ENCODE results near the gene SRC. TPM values are rescaled to one million over a fixed set of nuclear protein-coding genes. Genes with fewer than 3 reads are reported as not detected.

Gene SRC
- total and polyA plus RNA-seq, 2 of the 8 experiments (the other 6 are each of a cell fraction or from before 2014, with no cell fraction given) = 27.6 to 28.8 TPM

GRCh38 chr20:37407019-37407566 lies 61.2 kb downstream of the SRC start (continued):
- TF ChIP-seq RAD21 (IDR thresholded peaks at IDR 0.05 in 1 of 2, conservative IDR thresholded peaks at IDR 0.05 in 1 of 2; ENCODE audit: low read depth in 2 of 2, low read length in 2 of 2) = no peak
- TF ChIP-seq SIX5 (IDR thresholded peaks at IDR 0.05; ENCODE audit: low read depth, low read length) = no peak

Measured in H1 (cell line).